IPS-11a (cell line): ENCODE measurements around the gene NRP2.

Experiments used
- H3K4me3 ChIP-seq: one replicate; pipeline ENCODE4 v1.5.1; 2013; ENCODE audit warnings: low read depth, low read length, control low read depth

NRP2 gene, protein sequence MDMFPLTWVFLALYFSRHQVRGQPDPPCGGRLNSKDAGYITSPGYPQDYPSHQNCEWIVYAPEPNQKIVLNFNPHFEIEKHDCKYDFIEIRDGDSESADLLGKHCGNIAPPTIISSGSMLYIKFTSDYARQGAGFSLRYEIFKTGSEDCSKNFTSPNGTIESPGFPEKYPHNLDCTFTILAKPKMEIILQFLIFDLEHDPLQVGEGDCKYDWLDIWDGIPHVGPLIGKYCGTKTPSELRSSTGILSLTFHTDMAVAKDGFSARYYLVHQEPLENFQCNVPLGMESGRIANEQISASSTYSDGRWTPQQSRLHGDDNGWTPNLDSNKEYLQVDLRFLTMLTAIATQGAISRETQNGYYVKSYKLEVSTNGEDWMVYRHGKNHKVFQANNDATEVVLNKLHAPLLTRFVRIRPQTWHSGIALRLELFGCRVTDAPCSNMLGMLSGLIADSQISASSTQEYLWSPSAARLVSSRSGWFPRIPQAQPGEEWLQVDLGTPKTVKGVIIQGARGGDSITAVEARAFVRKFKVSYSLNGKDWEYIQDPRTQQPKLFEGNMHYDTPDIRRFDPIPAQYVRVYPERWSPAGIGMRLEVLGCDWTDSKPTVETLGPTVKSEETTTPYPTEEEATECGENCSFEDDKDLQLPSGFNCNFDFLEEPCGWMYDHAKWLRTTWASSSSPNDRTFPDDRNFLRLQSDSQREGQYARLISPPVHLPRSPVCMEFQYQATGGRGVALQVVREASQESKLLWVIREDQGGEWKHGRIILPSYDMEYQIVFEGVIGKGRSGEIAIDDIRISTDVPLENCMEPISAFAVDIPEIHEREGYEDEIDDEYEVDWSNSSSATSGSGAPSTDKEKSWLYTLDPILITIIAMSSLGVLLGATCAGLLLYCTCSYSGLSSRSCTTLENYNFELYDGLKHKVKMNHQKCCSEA

DNA sequence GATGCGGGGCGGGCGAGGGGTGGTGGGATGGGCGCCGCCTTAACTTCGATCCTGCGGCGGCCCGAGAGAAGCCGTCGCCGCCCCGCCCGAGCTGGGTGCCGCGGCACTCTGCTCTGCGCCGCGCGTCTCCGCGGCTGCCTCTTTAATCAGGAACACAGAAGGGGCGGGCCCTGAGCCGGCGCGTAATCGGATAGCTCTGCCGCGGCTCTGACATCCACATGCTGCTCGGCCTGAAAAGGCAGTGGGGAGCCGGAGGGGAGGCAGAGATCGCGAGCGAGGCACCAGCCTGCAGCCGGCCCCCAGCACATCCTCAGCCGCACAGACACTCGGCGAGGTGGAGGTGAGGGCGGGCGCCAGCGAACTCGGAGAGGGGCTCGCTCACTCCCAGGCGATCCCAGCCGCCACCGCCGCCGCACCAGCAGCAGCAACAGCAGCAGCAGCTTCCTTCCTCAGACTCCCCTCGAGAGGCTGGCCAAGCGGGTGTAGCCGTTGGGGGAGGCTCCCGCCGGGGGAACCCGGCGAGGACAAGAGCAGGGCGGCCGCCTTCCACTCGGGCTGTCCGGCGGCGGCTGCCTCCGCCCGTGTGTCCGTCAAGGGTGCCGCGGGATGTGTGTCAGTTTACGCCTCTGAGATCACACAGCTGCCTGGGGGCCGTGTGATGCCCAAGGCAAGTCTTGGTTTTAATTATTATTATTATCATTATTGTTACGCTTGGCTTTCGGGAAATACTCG lies at the start of gene NRP2:
TSS of gene NRP2 (plus strand) at position 263 of the 732 bp plus-strand sequence. CDS start 790 bp downstream, outside the sequence.
- peak within 1 kb of the TSS; percentile 64 for H3K4me3 ChIP-seq

GRCh38 chr2:205633994-205634393 lies 48.3 kb upstream of the NRP2 start:
- no peak overlapping the region for H3K4me3 ChIP-seq

DNA sequence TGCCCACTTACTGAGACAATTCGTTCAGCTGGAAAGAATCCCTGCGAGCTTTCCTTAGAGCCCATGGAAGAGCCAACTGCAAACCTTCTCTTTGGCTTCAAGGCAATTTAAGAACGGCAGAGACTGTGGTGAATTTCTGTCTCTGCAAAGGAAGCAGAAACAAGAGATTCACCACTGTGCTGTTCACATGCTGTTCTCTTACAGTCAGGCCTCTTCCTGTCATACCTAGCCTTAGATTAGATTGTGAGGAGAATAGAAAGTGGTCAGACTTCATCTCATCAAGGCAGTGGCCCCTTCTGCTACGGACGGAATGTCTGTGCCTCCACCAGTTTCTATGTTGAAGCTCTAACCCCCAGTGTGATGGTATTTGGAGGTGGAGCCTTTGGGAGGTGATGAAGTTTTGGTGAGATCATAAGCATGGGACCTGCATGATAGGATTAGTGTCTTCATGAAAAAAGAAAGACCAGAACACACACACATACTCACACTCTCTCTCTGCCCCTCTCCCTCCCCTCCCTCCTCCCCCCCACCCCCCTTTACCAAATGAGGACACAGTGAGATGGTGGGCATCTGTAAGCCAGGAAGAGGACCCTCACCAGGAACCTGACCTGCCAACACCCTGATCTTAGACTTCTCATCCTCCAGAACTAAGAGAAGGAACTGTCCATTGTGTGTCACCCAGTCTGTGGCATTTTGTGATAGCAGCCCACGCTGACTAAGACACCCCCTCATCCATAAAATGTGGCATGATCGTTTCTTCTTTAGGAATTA lies 45.6 kb upstream of the NRP2 start:
- no peak overlapping the region for H3K4me3 ChIP-seq

- no peak overlapping the region for H3K4me3 ChIP-seq
These were observed 45.0 kb upstream of the NRP2 start for GRCh38 chr2:205637320-205637602.

GRCh38 chr2:205637779-205638503 lies 44.4 kb upstream of the NRP2 start:
- no peak overlapping the region for H3K4me3 ChIP-seq

DNA sequence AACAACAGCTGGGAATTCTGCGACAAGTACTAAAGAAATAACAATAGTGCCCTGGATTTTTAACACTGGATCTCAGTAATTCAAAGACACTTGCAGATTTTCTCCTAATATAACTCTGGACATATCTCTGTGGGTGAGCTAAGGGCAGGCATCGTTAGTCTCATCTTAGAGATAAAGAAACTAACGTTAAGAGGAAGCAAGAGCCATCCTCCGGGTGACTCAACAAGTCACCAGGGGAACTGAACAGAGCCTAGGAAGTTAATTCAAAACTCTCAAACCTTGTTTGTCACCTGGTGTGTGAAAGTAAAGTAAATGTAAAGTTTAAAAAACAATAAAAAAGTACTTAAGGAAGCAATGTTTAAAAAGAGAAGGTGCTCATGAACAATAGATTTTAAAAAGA lies 41.6 kb upstream of the NRP2 start:
- H3K4me3 ChIP-seq, result no peak overlapping the region

DNA sequence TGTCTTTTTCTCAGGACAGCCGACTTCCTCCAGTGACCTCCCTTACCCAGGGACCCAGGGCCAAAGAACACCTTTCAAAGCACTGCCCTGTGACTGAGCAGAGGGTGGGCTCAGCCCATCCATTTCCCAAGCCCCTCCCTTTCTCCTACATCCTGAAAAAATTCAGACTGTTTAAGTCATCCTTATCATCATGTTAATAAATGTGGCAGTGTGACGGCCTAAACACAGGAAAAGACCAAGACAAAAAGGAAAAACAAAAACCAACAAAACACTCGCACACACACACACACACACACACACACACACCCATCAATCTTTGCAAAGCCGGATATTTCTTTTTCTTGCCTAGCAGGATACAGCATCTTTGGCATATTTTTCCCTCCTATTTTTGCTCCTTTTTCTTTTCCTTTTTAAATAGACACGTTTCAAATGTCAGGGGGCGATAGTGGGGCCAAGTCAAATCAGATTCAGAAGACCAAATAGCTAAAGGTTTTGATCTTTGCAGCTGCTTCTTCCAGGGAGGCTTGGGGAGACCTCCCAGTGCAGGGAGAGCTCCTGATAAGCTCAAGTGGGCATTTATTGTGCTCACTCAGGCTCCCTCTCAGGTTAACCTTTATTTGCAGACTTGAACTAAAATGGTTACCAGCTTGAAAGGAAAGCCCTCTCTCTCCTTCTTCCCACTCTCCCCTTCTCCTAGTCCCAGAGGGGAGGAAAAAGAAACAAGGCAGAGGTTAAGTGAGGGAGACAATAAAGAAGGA lies 39.5 kb upstream of the NRP2 start:
- H3K4me3 ChIP-seq, result no peak overlapping the region

- no peak overlapping the region for H3K4me3 ChIP-seq
These were observed 38.9 kb upstream of the NRP2 start for GRCh38 chr2:205643391-205643885.

DNA sequence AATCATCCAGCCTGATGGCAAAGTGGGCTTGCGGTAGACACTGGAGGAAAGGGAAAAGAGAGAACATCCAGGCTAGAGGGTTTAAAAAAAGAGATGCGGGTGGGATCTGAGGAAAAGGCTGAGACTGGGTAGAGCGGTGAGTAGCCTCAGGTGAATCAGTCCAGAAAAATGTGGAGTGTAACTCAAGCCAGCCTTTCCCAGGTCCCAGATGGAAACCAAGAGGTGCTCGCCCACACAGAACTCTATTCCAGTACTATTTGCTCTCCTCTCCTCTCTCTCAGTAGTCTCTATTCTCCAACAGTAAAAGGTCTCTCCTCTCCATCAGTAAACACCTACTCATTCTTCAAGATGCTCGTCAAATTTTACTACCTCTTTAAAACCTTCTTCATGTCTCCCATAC lies 38.3 kb upstream of the NRP2 start:
- H3K4me3 ChIP-seq, result no peak overlapping the region

DNA sequence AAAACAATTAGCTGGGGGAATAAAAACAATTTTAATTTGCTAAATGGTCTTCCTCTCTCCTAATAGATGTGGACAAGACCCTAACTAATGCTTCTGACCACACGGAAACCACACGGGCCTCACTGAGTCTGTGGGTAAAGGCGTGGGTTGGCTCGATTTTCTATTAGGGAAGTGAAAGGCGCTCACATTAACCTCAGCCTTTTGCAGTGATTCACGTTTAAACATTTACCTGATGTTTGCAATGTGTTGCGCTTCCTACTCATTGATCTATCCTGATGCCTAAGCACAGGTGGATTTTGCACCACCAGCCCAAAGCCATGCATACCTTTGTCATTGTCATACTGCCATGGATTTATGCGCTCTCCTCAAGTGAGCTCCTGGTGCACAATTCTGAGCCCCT lies 35.6 kb upstream of the NRP2 start:
- no peak overlapping the region for H3K4me3 ChIP-seq

DNA sequence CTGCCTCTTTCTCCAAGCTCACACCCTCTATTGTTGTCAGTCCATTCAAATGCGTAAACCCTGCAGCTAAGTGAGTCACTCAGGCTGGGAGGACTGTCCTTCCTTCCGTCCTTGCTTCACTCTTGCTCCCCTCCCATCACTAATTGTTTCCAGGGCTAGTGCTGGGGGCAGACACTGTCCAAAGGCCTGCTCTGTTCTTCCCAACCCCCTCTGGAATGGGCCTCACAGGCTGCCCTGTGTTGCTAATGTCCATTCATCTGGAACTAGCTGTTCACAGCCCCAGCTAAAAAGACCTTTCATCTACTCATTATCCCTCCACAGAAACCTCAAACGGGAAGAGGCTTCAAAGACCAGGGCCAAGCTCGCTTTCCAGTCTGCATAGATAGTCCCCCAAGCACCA lies 31.9 kb upstream of the NRP2 start:
- H3K4me3 ChIP-seq, result no peak overlapping the region

DNA sequence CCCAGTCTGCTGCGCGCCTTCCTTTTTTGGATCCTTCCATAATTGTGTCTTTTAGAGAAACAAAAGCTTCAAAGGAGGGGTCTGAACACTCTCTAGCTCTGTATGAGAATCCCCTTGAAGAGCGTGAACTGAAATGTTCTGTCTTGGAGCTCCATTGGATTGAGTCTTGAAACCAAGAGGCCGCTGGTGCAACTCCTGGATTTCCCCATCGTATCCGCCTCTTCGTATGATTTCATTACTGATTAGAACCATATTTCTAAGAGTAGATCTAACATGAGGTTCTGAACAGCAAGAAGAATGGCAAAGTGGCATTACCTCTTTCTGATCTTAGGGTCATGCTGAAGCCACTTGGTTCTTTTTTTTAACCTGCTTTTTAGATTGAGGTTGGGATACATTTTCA lies 31.4 kb upstream of the NRP2 start:
- no peak overlapping the region for H3K4me3 ChIP-seq

GRCh38 chr2:205651719-205652118 lies 30.6 kb upstream of the NRP2 start:
- H3K4me3 ChIP-seq, result no peak overlapping the region

DNA sequence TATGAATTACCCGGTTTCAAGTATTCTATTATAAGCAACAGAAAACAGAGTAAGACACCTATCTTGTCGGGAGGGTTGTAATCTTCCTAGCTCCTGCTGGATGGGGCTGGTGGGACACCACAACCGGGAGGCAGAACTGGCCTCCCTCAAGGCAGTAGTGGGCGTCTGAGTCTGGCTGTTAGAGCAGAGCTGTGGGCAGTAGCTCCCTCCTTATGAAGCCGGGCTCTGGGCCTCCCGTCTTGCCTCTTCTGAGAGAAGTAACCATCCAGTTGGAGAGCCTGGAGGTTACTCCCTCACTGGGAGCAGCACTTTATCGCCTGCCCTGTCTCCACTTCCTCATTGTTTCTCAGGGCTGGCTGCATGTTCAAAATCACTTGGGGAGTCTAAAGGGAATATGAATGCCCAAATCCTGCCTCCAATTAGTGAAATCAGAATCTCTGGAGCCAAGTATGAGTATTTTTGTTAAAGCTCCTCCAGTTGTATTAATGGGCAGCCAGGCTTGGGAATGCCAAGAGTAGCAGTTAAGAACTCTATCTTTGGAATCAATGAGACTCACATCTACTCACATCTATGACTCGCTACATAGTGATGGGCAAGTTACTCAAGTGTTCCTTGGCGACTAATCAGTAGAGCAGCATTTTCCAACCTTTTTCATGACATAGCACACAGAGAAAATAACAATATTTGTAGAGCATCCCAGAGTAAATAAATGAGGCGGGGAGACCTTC lies 27.3 kb upstream of the NRP2 start:
- no peak overlapping the region for H3K4me3 ChIP-seq

GRCh38 chr2:205655779-205656456 lies 26.4 kb upstream of the NRP2 start:
- H3K4me3 ChIP-seq, result no peak overlapping the region

DNA sequence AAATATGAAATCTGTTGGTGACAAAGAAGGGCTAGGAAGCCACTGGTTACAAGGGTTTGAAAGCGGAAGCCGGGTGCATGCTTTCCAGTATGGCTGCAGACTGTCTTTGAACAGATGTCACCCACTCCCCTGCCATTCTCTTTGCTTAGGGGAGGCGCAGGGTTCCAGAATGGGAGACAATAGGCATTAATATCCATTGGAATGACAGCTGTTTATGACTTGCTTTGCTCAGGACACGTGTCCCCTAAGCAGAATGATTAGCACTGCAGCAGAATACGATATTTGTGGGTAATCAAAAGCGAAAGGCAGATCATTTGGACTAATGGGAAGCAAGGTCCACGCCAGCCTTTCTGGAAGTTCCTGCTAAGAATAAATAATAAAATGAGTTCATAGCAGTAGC lies 25.8 kb upstream of the NRP2 start:
- no peak overlapping the region for H3K4me3 ChIP-seq

- H3K4me3 ChIP-seq, result no peak overlapping the region
These were observed 25.4 kb upstream of the NRP2 start for GRCh38 chr2:205656941-205657340.

DNA sequence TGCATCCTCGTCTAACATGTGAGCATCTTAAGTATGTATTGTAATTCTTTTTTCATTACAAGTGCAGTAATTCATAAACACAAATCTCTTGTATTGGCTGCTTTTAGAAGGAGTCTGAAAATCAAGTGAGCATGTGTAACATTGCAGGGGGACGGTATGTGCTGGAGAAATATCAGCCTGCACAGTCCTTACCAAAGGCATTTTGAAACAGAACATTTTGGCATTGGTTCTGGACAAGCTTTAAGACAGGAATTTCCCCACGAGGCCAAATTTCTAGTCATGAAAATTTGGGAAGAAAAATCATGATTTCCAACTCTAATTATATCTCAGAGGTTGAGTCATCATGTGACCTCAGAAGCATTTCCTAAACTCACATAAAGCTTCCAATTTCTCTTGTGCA lies 24.7 kb upstream of the NRP2 start:
- no peak overlapping the region for H3K4me3 ChIP-seq
